Hypothalamus (tissue), 51 donors: ENCODE measurements around the gene GARNL3.

ENCODE experiments used
- DNase-seq, 51 donors: peaks; one replicate each; lab custom pipeline; 2025; lab: John Stamatoyannopoulos, UW

Gene GARNL3

GRCh38 chr9:127421057-127421456, 156.5 kb downstream of the GARNL3 start:
- no peak for DNase-seq

- DNase-seq, result no peak
Measured at GRCh38 chr9:127422133-127422782, 157.7 kb downstream of the GARNL3 start.

- DNase-seq, result no peak
Measured at GRCh38 chr9:127422787-127423186, 158.2 kb downstream of the GARNL3 start.

GRCh38 chr9:127423476-127423933, 158.9 kb downstream of the GARNL3 start:
- DNase-seq, result peak in 2 of 51 donors; percentile 40 to 50

- peak; percentile 70 to 96 (median 88) for DNase-seq
Measured at GRCh38 chr9:127423934-127424675, 159.5 kb downstream of the GARNL3 start, which contains the start of gene ZNF79. Gene ZNF79, plus strand, starts transcription at chr9:127424382. Its CDS starts 406 bp downstream, at chr9:127424788.

GRCh38 chr9:127424676-127424999, 160.1 kb downstream of the GARNL3 start:
- DNase-seq, result peak in 2 of 51 donors; percentile 54 to 76

GRCh38 chr9:127426756-127427155, 162.2 kb downstream of the GARNL3 start:
- no peak for DNase-seq

- no peak for DNase-seq
Measured at GRCh38 chr9:127428348-127428747, 163.8 kb downstream of the GARNL3 start.

GRCh38 chr9:127430415-127430814, 165.8 kb downstream of the GARNL3 start:
- no peak for DNase-seq

- no peak for DNase-seq
Measured at GRCh38 chr9:127437497-127438264, 173.1 kb downstream of the GARNL3 start.

- no peak for DNase-seq
Measured at GRCh38 chr9:127438394-127438793, 173.8 kb downstream of the GARNL3 start.
